GM12878 (cell line): Measurements from ENCODE around the gene ATP2A2. TPM values are rescaled to one million over a fixed set of nuclear protein-coding genes. Genes with fewer than 3 reads are reported as not detected.

ENCODE experiments used
- ATAC-seq: fragments of 200-7000 bp; cut with Tn5 transposase; 3 replicates; pipeline ENCODE4 v1.9.1; 2020; ENCODE audit warnings: mild to moderate bottlenecking, moderate library complexity
- BruUV-seq: library from RNA; stranded (reverse); fragments of 400-500 nt; replicated peaks from 2 replicates; lab custom pipeline; 2021; lab: Mats Ljungman, UMichigan
- CTCF ChIA-PET: fragments of 300-600 bp; sonication (Branson Sonifier 250); formaldehyde crosslinking; extraction: SDS; loops from one replicate; lab custom pipeline; 2021; ENCODE audit warnings: inconsistent platforms; lab: Yijun Ruan, JAX
- POLR2A ChIA-PET: fragments of 350-600 bp; formaldehyde crosslinking; extraction: SDS; loops from one replicate; lab custom pipeline; 2021; ENCODE audit warnings: inconsistent platforms; lab: Charles Lee
- RAD21 ChIA-PET: fragments of 300-600 bp; sonication (Branson Sonifier 250); formaldehyde crosslinking; loops from one replicate; lab custom pipeline; 2023; ENCODE audit warnings: antibody characterized with exemption; ENCODE audit not compliant: unreplicated experiment; lab: Charles Lee
- SMC1A ChIA-PET: fragments of 300-600 bp; sonication (Branson Sonifier 250); formaldehyde crosslinking; loops from one replicate; lab custom pipeline; 2023; ENCODE audit not compliant: unreplicated experiment, uncharacterized antibody; lab: Charles Lee
- DNase-seq: peaks from one replicate; pipeline ENCODE4 v3.0.0-alpha.2; 2011; ENCODE audit warnings: low read depth, low spot score
- FAIRE-seq: peaks from 3 replicates; lab custom pipeline; 2011; peaks lifted over from hg19 to GRCh38; lab: Jason Lieb, UNC
- H2AFZ ChIP-seq: 2 replicates; pipeline ENCODE4 v1.6.0; 2011; ENCODE audit warnings: low read depth, low read length, control low read depth; ENCODE audit not compliant: control insufficient read depth
- H3K27ac ChIP-seq: 2 replicates; pipeline ENCODE4 v1.5.1; 2011; ENCODE audit warnings: control low read depth; ENCODE audit not compliant: control insufficient read depth, insufficient read depth
- H3K27me3 ChIP-seq, 2 experiments: replicated peaks in 1 of 2; 2 replicates each; pipeline versions ENCODE4 v1.6.0 to v1.6.1; 2011; ENCODE audit warnings: low read length in 1 of 2; ENCODE audit not compliant: control insufficient read depth in 2 of 2, insufficient read depth in 2 of 2
- H3K36me3 ChIP-seq, 2 experiments: 2 replicates each; pipeline ENCODE4 v1.5.1; 2011; ENCODE audit warnings: low read length in 1 of 2; ENCODE audit not compliant: control insufficient read depth in 2 of 2, insufficient read depth in 2 of 2
- H3K4me1 ChIP-seq: 2 replicates; pipeline ENCODE4 v1.6.1; 2011; ENCODE audit warnings: mild to moderate bottlenecking, low read length, moderate library complexity, mixed read lengths; ENCODE audit not compliant: control insufficient read depth, insufficient read depth
- H3K4me2 ChIP-seq: 2 replicates; pipeline ENCODE4 v1.6.0; 2011; ENCODE audit warnings: control low read depth; ENCODE audit not compliant: control insufficient read depth, insufficient read depth
- H3K4me3 ChIP-seq: fragments of 200-600 bp; sonication (generic); 2 replicates; pipeline ENCODE4 v1.5.1; 2016
- H3K79me2 ChIP-seq: 2 replicates; pipeline ENCODE4 v1.6.0; 2011; ENCODE audit warnings: low read length; ENCODE audit not compliant: control insufficient read depth, insufficient read depth
- H3K9ac ChIP-seq: 2 replicates; pipeline ENCODE4 v1.8.0; 2011; ENCODE audit warnings: low read length, control low read depth, mixed read lengths; ENCODE audit not compliant: control insufficient read depth, insufficient read depth
- H3K9me3 ChIP-seq: replicated peaks from 3 replicates; pipeline ENCODE4 v1.5.1; 2011; ENCODE audit warnings: mild to moderate bottlenecking, low read length; ENCODE audit not compliant: control insufficient read depth, insufficient read depth
- H4K20me1 ChIP-seq: 2 replicates; pipeline ENCODE4 v1.6.0; 2011; ENCODE audit not compliant: control insufficient read depth, insufficient read depth
- BRCA1 ChIP-seq: IDR thresholded peaks from 2 replicates; pipeline ENCODE4 v1.6.1; 2011; ENCODE audit warnings: low read depth, low read length, improper control_type of control experiment
- EP300 ChIP-seq, 2 experiments: fragments of 150-350 bp in 1 of 2; IDR thresholded peaks; 2 replicates each; pipeline ENCODE4 v1.6.1; 2011 to 2012; ENCODE audit warnings: low read depth in 2 of 2, low read length in 2 of 2, borderline replicate concordance in 1 of 2, improper control_type of control experiment in 1 of 2, inconsistent platforms in 1 of 2; ENCODE audit not compliant: control insufficient read depth in 1 of 2
- HDAC2 ChIP-seq: fragments of 200-600 bp; sonication (generic); IDR thresholded peaks from 2 replicates; pipeline ENCODE4 v1.6.1; 2017
- MXI1 ChIP-seq: fragments of 150-350 bp; IDR thresholded peaks from 2 replicates; pipeline ENCODE4 v1.6.1; 2011; ENCODE audit warnings: low read depth, mild to moderate bottlenecking, inconsistent platforms, low read length, improper control_type of control experiment
- NFXL1 ChIP-seq: fragments of 450-650 bp; IDR thresholded peaks from 2 replicates; pipeline ENCODE4 v1.6.1; 2017; ENCODE audit warnings: antibody characterized with exemption, mild to moderate bottlenecking, borderline replicate concordance
- TARDBP ChIP-seq: IDR thresholded peaks from 2 replicates; pipeline ENCODE4 v1.6.1; 2016; ENCODE audit warnings: borderline replicate concordance
- WGBS: methylation state at CpG from one replicate; pipeline ENCODE4 v1.1.6; 2016; ENCODE audit warnings: low lambda C conversion rate; ENCODE audit not compliant: insufficient replicate concordance, insufficient coverage; ENCODE audit errors: missing lambda C conversion rate; 5-methylcytosine and 5-hydroxymethylcytosine counted together
- in situ Hi-C: fragments of 300-500 bp; cut with MboI; formaldehyde crosslinking; loops from 9 replicates; pipeline ENCODE4 v1.14.3; 2018; ENCODE audit warnings: mixed read lengths
- intact Hi-C: fragments of 100-400 bp; cut with micrococcal nuclease; formaldehyde crosslinking; loops from one replicate; pipeline ENCODE4 v1.14.2; 2022; ENCODE audit not compliant: unreplicated experiment
- polyA plus RNA-seq, 11 experiments: library from polyadenylated mRNA; depleted of rRNA in 4 of 11; unstranded in 6 of 11; stranded (reverse) in 5 of 11; fragments of >200 nt; fragmentation: Nextera tagmentation in 4 of 11; fragmentation: Illumina TruSeq in 1 of 11; extraction: Ambion mirVana in 4 of 11; extraction: Trizol in 1 of 11; gene quantifications; 1 replicate in 1 of 11; 2 replicates in 10 of 11; pipeline versions ENCODE4 v1.2.1 to v1.2.3, GENCODE V29; 2011 to 2016; ENCODE audit warnings: inconsistent platforms in 2 of 11, missing spikeins in 2 of 11, low read depth in 1 of 11
- total RNA-seq, 4 experiments: library from RNA; depleted of rRNA in 3 of 4; stranded (reverse); fragments of >200 nt in 3 of 4; fragmentation: Illumina TruSeq in 1 of 4; extraction: Trizol in 1 of 4; gene quantifications; 2 replicates each; pipeline versions ENCODE4 v1.2.1 to v1.2.3, GENCODE V29; 2013 to 2021

The ATP2A2 gene
- total and polyA plus RNA-seq, 10 of the 15 experiments (the other 5 are each of a cell fraction or from before 2014, with no cell fraction given): 3.7 to 133 (median 34.4) TPM

- RAD21 ChIA-PET: no interaction called here
- intact Hi-C loops (no loop called here), in situ Hi-C loops (no loop called here)
- Histone ChIP-seq H3K9me3 (no peaks in the 10 kb centered on the region), H3K27me3 (no peaks in the 10 kb centered on the region), H3K79me2 (no peaks in the 10 kb centered on the region), H2AFZ (no peak overlapping the region), H4K20me1 (no peaks in the 10 kb centered on the region), H3K36me3 (peaks cover 38 to 53% of the 10 kb centered on the region in 2 experiments), H3K4me3 (no peak overlapping the region), H3K27ac (no peak overlapping the region), H3K4me2 (no peak overlapping the region), H3K4me1 (no peaks in the 10 kb centered on the region), H3K9ac (no peak overlapping the region)
- CTCF ChIA-PET: no interaction called here
- no peak for TF ChIP-seq EP300 (IDR thresholded peaks at IDR 0.05; ENCODE audit: borderline replicate concordance in 1 of 2, control insufficient read depth in 1 of 2, low read depth in 2 of 2, low read length in 2 of 2)
- no peak for TF ChIP-seq HDAC2
- TF ChIP-seq MXI1: no peak
- SMC1A ChIA-PET: no interaction called here
- BruUV-seq: no TSS peak
- WGBS: 89% methylated on average over 12 of the region's 12 CpGs
- POLR2A ChIA-PET: no interaction called here
- ATAC-seq: no peak
- no peak for DNase-seq
- FAIRE-seq: no peak
Measured at GRCh38 chr12:110345963-110346362, 64.9 kb downstream of the ATP2A2 start.

GRCh38 chr12:110347767-110348166 is 66.7 kb downstream of the ATP2A2 start:
- H3K9ac ChIP-seq: no peak overlapping the region
- intact Hi-C loops: no loop called here
- RAD21 ChIA-PET: interaction anchor here (0.6 kb wide), 1 partner anchor 574 kb away, joined by 4 read pairs; no protein-coding TSS in a partner anchor

More at GRCh38 chr12:110347767-110348166, 66.7 kb downstream of the ATP2A2 start:
- Histone ChIP-seq H4K20me1 (no peaks in the 10 kb centered on the region), H3K4me2 (no peak overlapping the region), H3K4me1 (no peaks in the 10 kb centered on the region), H3K27ac (no peak overlapping the region), H3K9me3 (no peaks in the 10 kb centered on the region), H2AFZ (no peak overlapping the region), H3K36me3 (peaks cover 31 to 44% of the 10 kb centered on the region in 2 experiments), H3K4me3 (no peak overlapping the region), H3K27me3 (no peaks in the 10 kb centered on the region), H3K79me2 (no peaks in the 10 kb centered on the region)
- ATAC-seq: no peak
- SMC1A ChIA-PET: no interaction called here
- POLR2A ChIA-PET: interaction anchor here (0.5 kb wide), 1 partner anchor 315 kb away, joined by 3 read pairs; no protein-coding TSS in a partner anchor
- 75% methylated on average over 8 of the region's 8 CpGs for WGBS
- DNase-seq: no peak
- no peak for FAIRE-seq
- TF ChIP-seq NFXL1 (no peak), BRCA1 (no peak), TARDBP (no peak)
- CTCF ChIA-PET: interaction anchor here (0.6 kb wide), 1 partner anchor 340 kb away, joined by 3 read pairs; no protein-coding TSS in a partner anchor
- in situ Hi-C loops: no loop called here
- BruUV-seq: no TSS peak
